HUDEP-2 (cell line): ENCODE measurements around the gene GAP43.

Source experiments
- DNase-seq, 76 experiments: peaks; one replicate each; lab custom pipeline; 2025; ENCODE audit not compliant: unreplicated experiment in 76 of 76; lab: John Stamatoyannopoulos, UW

The GAP43 gene

GRCh38 chr3:115627180-115628074 is 4.1 kb downstream of the GAP43 start:
- no peak for DNase-seq

- no peak for DNase-seq
These were observed 4.7 kb downstream of the GAP43 start for GRCh38 chr3:115628075-115628412.

GRCh38 chr3:115630850-115631249 is 7.5 kb downstream of the GAP43 start:
- no peak for DNase-seq

- no peak for DNase-seq
These were observed 8.7 kb downstream of the GAP43 start for GRCh38 chr3:115632026-115632425.

- no peak for DNase-seq
These were observed 10.2 kb downstream of the GAP43 start for GRCh38 chr3:115633467-115633866.

GRCh38 chr3:115634052-115634451 is 10.7 kb downstream of the GAP43 start:
- no peak for DNase-seq

GRCh38 chr3:115635406-115635805 is 12.1 kb downstream of the GAP43 start:
- no peak for DNase-seq

GRCh38 chr3:115638241-115638640 is 14.9 kb downstream of the GAP43 start:
- DNase-seq: no peak

GRCh38 chr3:115638991-115639390 is 15.7 kb downstream of the GAP43 start:
- DNase-seq: no peak

GRCh38 chr3:115644391-115644790 is 21.1 kb downstream of the GAP43 start:
- no peak for DNase-seq

- no peak for DNase-seq
These were observed 22.8 kb downstream of the GAP43 start for GRCh38 chr3:115646027-115646690.

GRCh38 chr3:115648559-115648958 is 25.2 kb downstream of the GAP43 start:
- no peak for DNase-seq

GRCh38 chr3:115651087-115651486 is 27.8 kb downstream of the GAP43 start:
- no peak for DNase-seq

GRCh38 chr3:115651599-115651998 is 28.3 kb downstream of the GAP43 start:
- DNase-seq: no peak

- DNase-seq: no peak
These were observed 29.4 kb downstream of the GAP43 start for GRCh38 chr3:115652738-115653137.

- DNase-seq: no peak
These were observed 32.5 kb downstream of the GAP43 start for GRCh38 chr3:115655761-115656282.

- DNase-seq: no peak
These were observed 33.9 kb downstream of the GAP43 start for GRCh38 chr3:115657168-115657567.

- DNase-seq: no peak
These were observed 34.7 kb downstream of the GAP43 start for GRCh38 chr3:115658032-115658336.

- peak in 43 of 76 experiments; percentile 1 to 51 (median 15) for DNase-seq
These were observed 35.2 kb downstream of the GAP43 start for GRCh38 chr3:115658337-115659181.

- DNase-seq: no peak
These were observed 36.2 kb downstream of the GAP43 start for GRCh38 chr3:115659253-115660220.
